ENCODE results near the gene MYCL.
"Not testable (repeated sequence)": the region's sequence is repeated elsewhere in the genome, so short reads cannot be mapped to it uniquely, and the experiment has no call there.

Gene MYCL

GRCh38 chr1:39928809-39929587, 27.3 kb upstream of the MYCL start:
- Mint-ChIP-seq H3K27me3 (no peaks in the 10 kb centered on the region), H3K36me3 (ENCODE audit: insufficient read depth) (no peaks in the 10 kb centered on the region), H3K9me3 (no peaks in the 10 kb centered on the region), H3K4me3 (no peak overlapping the region), H3K27ac (ENCODE audit: low read depth) (no peak overlapping the region), H3K4me1 (no peaks in the 10 kb centered on the region)
- DNase-seq (ENCODE audit: low spot score in 2 of 2) (no peak), ATAC-seq (replicated peaks; ENCODE audit: extremely low read depth, poor library complexity, severe bottlenecking) (no peak)

- Mint-ChIP-seq H3K27ac (ENCODE audit: low read depth) (no peak overlapping the region), H3K4me3 (no peak overlapping the region), H3K9me3 (no peaks in the 10 kb centered on the region), H3K36me3 (ENCODE audit: insufficient read depth) (no peaks in the 10 kb centered on the region), H3K27me3 (no peaks in the 10 kb centered on the region), H3K4me1 (no peaks in the 10 kb centered on the region)
- no peak for DNase-seq (ENCODE audit: low spot score in 2 of 2)
- ATAC-seq (replicated peaks; ENCODE audit: extremely low read depth, poor library complexity, severe bottlenecking): no peak
Observed at GRCh38 chr1:39927538-39927937, 25.8 kb upstream of the MYCL start.

GRCh38 chr1:39926820-39927219, 25.1 kb upstream of the MYCL start:
- DNase-seq (ENCODE audit: low spot score in 2 of 2): no peak
- Mint-ChIP-seq H3K36me3 (ENCODE audit: insufficient read depth) (no peaks in the 10 kb centered on the region), H3K4me3 (no peak overlapping the region), H3K9me3 (no peaks in the 10 kb centered on the region), H3K4me1 (no peaks in the 10 kb centered on the region), H3K27ac (ENCODE audit: low read depth) (no peak overlapping the region), H3K27me3 (no peaks in the 10 kb centered on the region)
- no peak for ATAC-seq (replicated peaks; ENCODE audit: extremely low read depth, poor library complexity, severe bottlenecking)

- no peaks in the 10 kb centered on the region for H3K9me3 Mint-ChIP-seq
- no peak overlapping the region for H3K4me3 Mint-ChIP-seq
- no peaks in the 10 kb centered on the region for H3K36me3 Mint-ChIP-seq (ENCODE audit: insufficient read depth)
- no peaks in the 10 kb centered on the region for H3K27me3 Mint-ChIP-seq
- ATAC-seq (replicated peaks; ENCODE audit: extremely low read depth, poor library complexity, severe bottlenecking) (no peak), DNase-seq (ENCODE audit: low spot score in 2 of 2) (no peak)
- no peaks in the 10 kb centered on the region for H3K4me1 Mint-ChIP-seq
- H3K27ac Mint-ChIP-seq (ENCODE audit: low read depth): no peak overlapping the region
Observed at GRCh38 chr1:39926343-39926793, 24.7 kb upstream of the MYCL start.

GRCh38 chr1:39925721-39926342, 24.1 kb upstream of the MYCL start:
- no peaks in the 10 kb centered on the region for H3K9me3 Mint-ChIP-seq
- no peaks in the 10 kb centered on the region for H3K36me3 Mint-ChIP-seq (ENCODE audit: insufficient read depth)
- no peak overlapping the region for H3K27ac Mint-ChIP-seq (ENCODE audit: low read depth)
- ATAC-seq (replicated peaks; ENCODE audit: extremely low read depth, poor library complexity, severe bottlenecking) (no peak), DNase-seq (ENCODE audit: low spot score in 2 of 2) (no peak)
- H3K4me1 Mint-ChIP-seq: no peaks in the 10 kb centered on the region
- no peaks in the 10 kb centered on the region for H3K27me3 Mint-ChIP-seq
- no peak overlapping the region for H3K4me3 Mint-ChIP-seq

GRCh38 chr1:39922251-39922688, 20.6 kb upstream of the MYCL start:
- Mint-ChIP-seq H3K36me3 (ENCODE audit: insufficient read depth) (no peaks in the 10 kb centered on the region), H3K27me3 (peaks cover 8% of the 10 kb centered on the region), H3K27ac (ENCODE audit: low read depth) (no peak overlapping the region), H3K9me3 (no peaks in the 10 kb centered on the region), H3K4me3 (no peak overlapping the region), H3K4me1 (no peaks in the 10 kb centered on the region)
- ATAC-seq (replicated peaks; ENCODE audit: extremely low read depth, poor library complexity, severe bottlenecking): no peak
- DNase-seq (ENCODE audit: low spot score in 2 of 2): no peak

GRCh38 chr1:39919545-39919944, 17.8 kb upstream of the MYCL start:
- Mint-ChIP-seq H3K4me3 (no peak overlapping the region), H3K27me3 (peaks cover 21% of the 10 kb centered on the region), H3K9me3 (no peaks in the 10 kb centered on the region), H3K36me3 (ENCODE audit: insufficient read depth) (no peaks in the 10 kb centered on the region), H3K4me1 (no peaks in the 10 kb centered on the region), H3K27ac (ENCODE audit: low read depth) (no peak overlapping the region)
- ATAC-seq (replicated peaks; ENCODE audit: extremely low read depth, poor library complexity, severe bottlenecking) (peak; percentile 85), DNase-seq (ENCODE audit: low spot score in 2 of 2) (peak in 1 of 2 donors; percentile 13)

- H3K9me3 Mint-ChIP-seq: no peaks in the 10 kb centered on the region
- no peak overlapping the region for H3K27ac Mint-ChIP-seq (ENCODE audit: low read depth)
- H3K36me3 Mint-ChIP-seq (ENCODE audit: insufficient read depth): no peaks in the 10 kb centered on the region
- H3K4me1 Mint-ChIP-seq: no peaks in the 10 kb centered on the region
- ATAC-seq (replicated peaks; ENCODE audit: extremely low read depth, poor library complexity, severe bottlenecking) (no peak), DNase-seq (ENCODE audit: low spot score in 2 of 2) (no peak)
- H3K4me3 Mint-ChIP-seq: no peak overlapping the region
- H3K27me3 Mint-ChIP-seq: peaks cover 21% of the 10 kb centered on the region
Observed at GRCh38 chr1:39917825-39918224, 16.1 kb upstream of the MYCL start.

GRCh38 chr1:39915499-39916129, 13.9 kb upstream of the MYCL start:
- ATAC-seq (replicated peaks; ENCODE audit: extremely low read depth, poor library complexity, severe bottlenecking): no peak
- H3K9me3 Mint-ChIP-seq: no peaks in the 10 kb centered on the region
- H3K4me1 Mint-ChIP-seq: no peaks in the 10 kb centered on the region
- H3K36me3 Mint-ChIP-seq (ENCODE audit: insufficient read depth): no peaks in the 10 kb centered on the region
- H3K27ac Mint-ChIP-seq (ENCODE audit: low read depth): no peak overlapping the region
- no peak overlapping the region for H3K4me3 Mint-ChIP-seq
- peaks cover 31% of the 10 kb centered on the region for H3K27me3 Mint-ChIP-seq
- no peak for DNase-seq (ENCODE audit: low spot score in 2 of 2)

GRCh38 chr1:39913136-39913535, 11.4 kb upstream of the MYCL start:
- not testable (repeated sequence) for H3K4me1 Mint-ChIP-seq; H3K27ac Mint-ChIP-seq (ENCODE audit: low read depth); ATAC-seq (replicated peaks; ENCODE audit: extremely low read depth, poor library complexity, severe bottlenecking); H3K36me3 Mint-ChIP-seq (ENCODE audit: insufficient read depth); H3K9me3 Mint-ChIP-seq; DNase-seq (ENCODE audit: low spot score in 2 of 2); H3K4me3 Mint-ChIP-seq
- peaks cover 54% of the 10 kb centered on the region for H3K27me3 Mint-ChIP-seq

GRCh38 chr1:39910263-39910662, 8.5 kb upstream of the MYCL start:
- H3K9me3 Mint-ChIP-seq: no peaks in the 10 kb centered on the region
- DNase-seq (ENCODE audit: low spot score in 2 of 2) (no peak), ATAC-seq (replicated peaks; ENCODE audit: extremely low read depth, poor library complexity, severe bottlenecking) (no peak)
- peaks cover 61% of the 10 kb centered on the region for H3K27me3 Mint-ChIP-seq
- no peak overlapping the region for H3K27ac Mint-ChIP-seq (ENCODE audit: low read depth)
- H3K4me3 Mint-ChIP-seq: no peak overlapping the region
- H3K4me1 Mint-ChIP-seq: no peaks in the 10 kb centered on the region
- H3K36me3 Mint-ChIP-seq (ENCODE audit: insufficient read depth): no peaks in the 10 kb centered on the region

- H3K27me3 Mint-ChIP-seq: peaks cover 78% of the 10 kb centered on the region
- H3K36me3 Mint-ChIP-seq (ENCODE audit: insufficient read depth): no peaks in the 10 kb centered on the region
- no peak overlapping the region for H3K27ac Mint-ChIP-seq (ENCODE audit: low read depth)
- H3K4me3 Mint-ChIP-seq: no peak overlapping the region
- no peaks in the 10 kb centered on the region for H3K9me3 Mint-ChIP-seq
- H3K4me1 Mint-ChIP-seq: no peaks in the 10 kb centered on the region
- DNase-seq (ENCODE audit: low spot score in 2 of 2) (no peak), ATAC-seq (replicated peaks; ENCODE audit: extremely low read depth, poor library complexity, severe bottlenecking) (no peak)
Observed at GRCh38 chr1:39908534-39908933, 6.8 kb upstream of the MYCL start.
